Ascending aorta (tissue), 2 donors: ENCODE measurements around the gene BMP2K. TPM values are rescaled to one million over a fixed set of nuclear protein-coding genes. Genes with fewer than 3 reads are reported as not detected.

Experiments
- DNase-seq, 2 donors: peaks; one replicate each; pipeline ENCODE4 v3.0.0-alpha.2; 2019; ENCODE audit warnings: low spot score in 2 of 2
- H3K27ac ChIP-seq, 2 donors: fragments of 200-600 bp; sonication (generic); one replicate each; pipeline ENCODE4 v1.5.1; 2016 to 2017; ENCODE audit warnings: mild to moderate bottlenecking in 1 of 2
- H3K27me3 ChIP-seq: fragments of 200-600 bp; sonication (generic); one replicate; pipeline ENCODE4 v1.5.1; 2017
- H3K36me3 ChIP-seq, 2 donors: fragments of 200-600 bp; sonication (generic); one replicate each; pipeline ENCODE4 v1.5.1; 2016
- H3K4me1 ChIP-seq, 2 donors: fragments of 200-600 bp; sonication (generic); one replicate each; pipeline ENCODE4 v1.5.1; 2016 to 2017; ENCODE audit warnings: mild to moderate bottlenecking in 1 of 2
- H3K4me3 ChIP-seq, 2 donors: fragments of 200-600 bp; sonication (generic); one replicate each; pipeline ENCODE4 v1.5.1; 2016 to 2017; ENCODE audit warnings: mild to moderate bottlenecking in 1 of 2
- H3K9me3 ChIP-seq, 2 donors: fragments of 200-600 bp; sonication (generic); one replicate each; pipeline ENCODE4 v1.5.1; 2016
- intact Hi-C: fragments of 100-400 bp; cut with DNase I; formaldehyde crosslinking; loops from one replicate; pipeline ENCODE4 v1.15.1; 2023
- total RNA-seq: library from RNA; depleted of rRNA; stranded (reverse); fragments of >200 nt; gene quantifications from one replicate; pipeline ENCODE4 v1.1.0, GENCODE V29; 2016
- TF ChIP-seq, protein P1 (sequence below), 3 experiments: fragments of 200-600 bp in 2 of 3; fragments of 450-650 bp in 1 of 3; sonication (generic) in 2 of 3; IDR thresholded peaks; one replicate each; pipeline ENCODE4 v1.5.1; 2016 to 2019; ENCODE audit warnings: antibody characterized with exemption in 3 of 3, mild to moderate bottlenecking in 1 of 3, moderate library complexity in 1 of 3

The BMP2K gene
- total RNA-seq, 1 donor from 2014 or later: 16.6 TPM

DNA sequence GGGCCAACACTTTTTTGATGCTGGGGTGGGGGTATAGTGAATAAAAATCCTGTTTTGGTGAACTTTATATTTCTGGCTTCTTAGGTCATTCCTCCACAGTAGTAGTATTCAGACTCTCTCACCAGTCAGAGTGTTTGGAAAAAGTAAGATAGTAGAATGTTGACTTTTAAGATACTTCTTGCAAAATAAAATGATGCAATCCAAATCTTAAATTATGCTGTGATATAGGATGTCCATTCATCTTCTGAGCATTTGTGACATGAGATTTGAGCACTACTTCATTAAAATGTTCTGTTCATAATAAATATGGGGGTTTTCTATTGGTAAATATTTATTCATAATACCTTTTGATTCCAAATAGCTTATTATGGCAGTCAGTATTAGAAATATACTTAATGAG is 70.1 kb downstream of the BMP2K start:
- H3K4me3 ChIP-seq: no peak overlapping the region

DNA sequence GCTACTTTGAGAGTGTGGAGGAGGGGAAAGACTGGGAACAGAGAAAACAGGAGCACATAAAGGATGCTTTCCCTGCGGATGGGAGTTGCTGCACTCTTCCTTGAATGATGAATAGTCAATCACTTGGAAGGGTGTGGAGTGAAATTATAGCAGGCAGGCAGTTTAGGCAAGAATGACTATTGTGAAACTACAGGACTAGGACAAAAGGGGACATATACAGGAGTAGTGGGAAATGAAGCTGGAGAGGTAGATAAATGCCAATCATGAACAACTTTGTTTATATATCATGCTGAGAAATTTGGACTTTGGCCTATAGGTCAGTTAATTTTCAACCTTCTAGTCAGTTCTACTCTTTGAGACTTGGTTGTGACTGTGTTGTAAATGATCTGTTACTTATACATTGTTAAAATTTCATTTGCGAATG is 86.2 kb downstream of the BMP2K start:
- H3K9me3 ChIP-seq: no peaks in the 10 kb centered on the region

More for the DNA sequence above, 70.1 kb downstream of the BMP2K start:
- Histone ChIP-seq H3K27ac (no peak overlapping the region), H3K36me3 (no peaks in the 10 kb centered on the region), H3K4me1 (no peaks in the 10 kb centered on the region), H3K9me3 (no peaks in the 10 kb centered on the region), H3K27me3 (no peaks in the 10 kb centered on the region)
- DNase-seq: no peak
- TF ChIP-seq, protein P1, sequence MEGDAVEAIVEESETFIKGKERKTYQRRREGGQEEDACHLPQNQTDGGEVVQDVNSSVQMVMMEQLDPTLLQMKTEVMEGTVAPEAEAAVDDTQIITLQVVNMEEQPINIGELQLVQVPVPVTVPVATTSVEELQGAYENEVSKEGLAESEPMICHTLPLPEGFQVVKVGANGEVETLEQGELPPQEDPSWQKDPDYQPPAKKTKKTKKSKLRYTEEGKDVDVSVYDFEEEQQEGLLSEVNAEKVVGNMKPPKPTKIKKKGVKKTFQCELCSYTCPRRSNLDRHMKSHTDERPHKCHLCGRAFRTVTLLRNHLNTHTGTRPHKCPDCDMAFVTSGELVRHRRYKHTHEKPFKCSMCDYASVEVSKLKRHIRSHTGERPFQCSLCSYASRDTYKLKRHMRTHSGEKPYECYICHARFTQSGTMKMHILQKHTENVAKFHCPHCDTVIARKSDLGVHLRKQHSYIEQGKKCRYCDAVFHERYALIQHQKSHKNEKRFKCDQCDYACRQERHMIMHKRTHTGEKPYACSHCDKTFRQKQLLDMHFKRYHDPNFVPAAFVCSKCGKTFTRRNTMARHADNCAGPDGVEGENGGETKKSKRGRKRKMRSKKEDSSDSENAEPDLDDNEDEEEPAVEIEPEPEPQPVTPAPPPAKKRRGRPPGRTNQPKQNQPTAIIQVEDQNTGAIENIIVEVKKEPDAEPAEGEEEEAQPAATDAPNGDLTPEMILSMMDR (IDR thresholded peaks at IDR 0.05): no peak
- intact Hi-C loops: no loop called here

GRCh38 chr4:78863254-78863869 is 87.2 kb downstream of the BMP2K start:
- TF ChIP-seq, protein P1 (IDR thresholded peaks at IDR 0.05): no peak
- no peak overlapping the region for H3K27ac ChIP-seq
- intact Hi-C loops: loop anchor here (10.0 kb wide), 1 partner anchor 909 kb away; no protein-coding TSS in a partner anchor
- peaks cover 0 to 13% of the 10 kb centered on the region in 2 donors for H3K36me3 ChIP-seq
- H3K4me3 ChIP-seq: no peak overlapping the region
- no peaks in the 10 kb centered on the region for H3K27me3 ChIP-seq
- H3K4me1 ChIP-seq: no peaks in the 10 kb centered on the region
- DNase-seq: no peak
- no peaks in the 10 kb centered on the region for H3K9me3 ChIP-seq

More for the DNA sequence above, 86.2 kb downstream of the BMP2K start:
- TF ChIP-seq, protein P1 (IDR thresholded peaks at IDR 0.05): no peak
- H3K36me3 ChIP-seq: peaks cover 0 to 13% of the 10 kb centered on the region in 2 donors
- no peaks in the 10 kb centered on the region for H3K27me3 ChIP-seq
- DNase-seq: no peak
- intact Hi-C loops: loop anchor here (10.0 kb wide), 1 partner anchor 908 kb away; no protein-coding TSS in a partner anchor
- no peak overlapping the region for H3K4me3 ChIP-seq
- no peak overlapping the region for H3K27ac ChIP-seq
- no peaks in the 10 kb centered on the region for H3K4me1 ChIP-seq

GRCh38 chr4:78863991-78864390 is 87.8 kb downstream of the BMP2K start:
- Histone ChIP-seq H3K4me3 (no peak overlapping the region), H3K9me3 (no peaks in the 10 kb centered on the region), H3K27ac (no peak overlapping the region), H3K36me3 (peaks cover 0 to 13% of the 10 kb centered on the region in 2 donors), H3K4me1 (no peaks in the 10 kb centered on the region), H3K27me3 (no peaks in the 10 kb centered on the region)
- TF ChIP-seq, protein P1 (IDR thresholded peaks at IDR 0.05): no peak
- no peak for DNase-seq
- intact Hi-C loops: loop anchor here (1.0 to 10.0 kb wide), 2 partner anchors 252 to 909 kb away; no protein-coding TSS in a partner anchor

GRCh38 chr4:78864405-78865024 is 88.4 kb downstream of the BMP2K start:
- no peak for DNase-seq
- H3K36me3 ChIP-seq: peaks cover 0 to 13% of the 10 kb centered on the region in 2 donors
- no peak overlapping the region for H3K4me3 ChIP-seq
- no peaks in the 10 kb centered on the region for H3K4me1 ChIP-seq
- H3K27me3 ChIP-seq: no peaks in the 10 kb centered on the region
- no peaks in the 10 kb centered on the region for H3K9me3 ChIP-seq
- TF ChIP-seq, protein P1 (IDR thresholded peaks at IDR 0.05): peak; percentile 31 to 77 (median 54)
- intact Hi-C loops: loop anchor here (1.0 to 10.0 kb wide), 2 partner anchors 252 to 910 kb away; no protein-coding TSS in a partner anchor
- no peak overlapping the region for H3K27ac ChIP-seq
